T47D (cell line): ENCODE measurements around the gene EIF5.
A peak's percentile ranks its signal among the peaks of the same experiment; 100 is the strongest.

Source experiments
- DNase-seq, 2 experiments: peaks; one replicate each; pipeline versions ENCODE4 v3.0.0 to v3.0.0-alpha.2; 2011 to 2012; ENCODE audit warnings: low read depth in 1 of 2, low spot score in 1 of 2
- JUND ChIP-seq: IDR thresholded peaks from 2 replicates; pipeline ENCODE4 v1.6.1; 2012; ENCODE audit warnings: low read depth
- in situ Hi-C: cut with HindIII; loops from 2 replicates; pipeline ENCODE4 v1.10.0; 2016; ENCODE audit warnings: low sequenced_read_pairs, low pct_unique_long_range_greater_than_20kb

Gene EIF5

DNA sequence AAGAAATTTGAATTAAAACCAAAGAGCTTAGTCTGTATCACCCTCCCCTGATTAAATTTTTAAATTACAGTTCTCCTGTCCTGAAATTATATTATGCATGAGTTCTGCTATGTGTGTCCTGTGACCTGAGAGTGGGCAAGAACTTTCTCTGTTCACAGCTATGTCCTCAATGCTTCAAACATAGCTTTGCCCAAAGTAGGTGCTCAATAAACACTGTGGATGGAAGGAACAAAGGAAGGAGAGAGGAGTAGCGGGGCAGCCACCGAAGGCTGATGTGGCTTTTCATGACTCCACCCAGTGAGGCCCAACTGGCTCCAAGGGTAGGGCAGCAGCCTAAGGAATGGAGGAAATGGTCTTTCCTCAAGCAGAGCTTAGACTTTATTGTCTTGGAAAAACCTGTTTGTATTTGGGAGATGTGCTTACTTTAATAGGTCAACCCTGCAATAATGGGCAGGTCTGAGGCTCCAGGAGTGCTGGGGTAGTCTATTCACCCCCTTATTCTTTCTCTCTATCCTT, 43.5 kb downstream of the EIF5 start:
- in situ Hi-C loops = no loop called here
- TF ChIP-seq JUND = no peak
- DNase-seq = no peak

DNA sequence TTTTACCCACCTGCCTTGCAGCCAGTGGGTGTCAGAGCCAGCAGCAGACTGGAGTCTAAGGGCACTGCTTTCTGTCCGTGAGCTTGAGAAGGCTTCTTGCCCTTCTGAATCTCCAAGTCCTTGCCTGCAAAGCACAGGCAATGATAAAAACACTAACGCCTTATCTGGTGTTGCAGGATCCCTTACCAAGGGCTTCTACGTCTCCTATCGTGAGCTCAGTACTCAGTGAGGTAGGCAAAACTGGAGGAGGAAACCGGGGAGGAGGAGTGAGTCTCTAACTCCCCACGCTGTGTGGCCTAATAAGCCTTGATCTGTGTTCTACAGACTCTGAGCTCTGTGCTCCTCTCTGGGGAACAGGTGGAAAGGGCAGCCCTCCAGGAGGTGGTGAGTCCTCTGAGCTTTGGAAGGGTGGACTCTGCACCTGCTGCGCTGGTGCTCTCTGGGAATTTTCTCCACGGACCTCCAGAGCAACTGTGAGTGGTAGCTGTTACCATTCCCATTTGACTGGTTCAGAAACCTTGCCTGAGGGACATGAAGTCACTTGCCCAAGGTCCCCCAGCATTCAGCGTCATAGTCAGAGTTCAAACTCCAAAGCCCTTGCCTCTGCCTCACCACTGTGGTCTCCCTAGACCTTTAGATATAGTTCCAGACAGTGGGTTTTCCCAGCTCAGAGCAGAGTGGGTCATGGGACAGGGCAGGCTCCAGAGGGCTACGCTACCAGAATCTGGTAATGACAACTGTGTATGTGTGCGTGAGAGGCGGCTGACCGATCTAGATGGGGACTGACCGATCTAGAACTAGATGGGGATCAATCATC, 44.2 kb downstream of the EIF5 start:
- DNase-seq = no peak
- in situ Hi-C loops = no loop called here
- TF ChIP-seq JUND = no peak

DNA sequence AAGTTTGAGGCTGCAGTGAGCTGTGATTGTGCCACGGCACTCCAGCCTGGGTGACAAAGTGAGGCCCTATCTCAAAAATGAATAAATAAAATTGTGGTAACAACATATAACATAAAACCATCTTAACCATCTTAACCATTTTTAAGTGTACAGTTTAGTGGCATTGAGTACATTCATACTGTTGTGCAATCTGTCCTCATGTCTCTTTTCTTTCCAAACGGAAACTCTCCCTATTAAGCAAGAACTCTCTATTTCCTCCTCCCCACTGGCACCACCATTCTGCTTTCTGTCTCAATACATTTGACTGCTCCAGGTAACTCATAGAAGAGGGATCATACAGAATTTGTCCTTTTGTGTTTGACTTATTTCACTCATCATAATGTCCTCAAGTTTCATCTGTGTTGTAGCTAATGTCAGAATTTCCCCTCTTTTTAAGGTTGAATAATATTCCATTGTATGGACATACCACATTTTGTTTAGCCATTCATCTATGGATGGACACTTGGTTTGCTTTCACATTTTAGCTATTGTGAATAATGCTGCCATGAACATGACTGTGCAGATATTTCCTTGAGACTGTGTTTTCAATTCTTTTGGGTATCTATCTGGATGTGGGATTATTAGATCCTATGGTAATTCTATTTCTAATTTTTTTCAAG, 46.8 kb downstream of the EIF5 start:
- in situ Hi-C loops = no loop called here
- no peak for DNase-seq
- TF ChIP-seq JUND = no peak

DNA sequence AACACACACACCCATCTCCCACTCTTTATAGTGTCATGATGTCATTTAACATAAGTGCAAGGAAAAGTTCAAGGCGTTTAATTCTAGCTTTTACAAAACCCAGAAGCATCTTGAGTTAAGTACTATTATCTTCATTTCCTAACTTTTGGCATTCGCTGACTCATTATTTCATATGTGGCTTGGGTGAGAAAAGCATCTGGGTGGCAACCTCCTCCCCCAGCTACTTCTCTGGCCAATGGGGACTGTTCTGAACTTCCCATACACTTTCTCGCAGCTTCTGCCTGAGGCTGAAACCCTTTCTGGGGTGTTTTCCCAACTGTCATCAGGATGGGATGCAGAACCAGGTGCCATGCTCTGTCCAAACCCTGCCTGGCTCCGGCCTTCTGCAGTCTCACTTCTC, 48.3 kb downstream of the EIF5 start:
- in situ Hi-C loops = no loop called here
- no peak for DNase-seq
- no peak for TF ChIP-seq JUND

DNA sequence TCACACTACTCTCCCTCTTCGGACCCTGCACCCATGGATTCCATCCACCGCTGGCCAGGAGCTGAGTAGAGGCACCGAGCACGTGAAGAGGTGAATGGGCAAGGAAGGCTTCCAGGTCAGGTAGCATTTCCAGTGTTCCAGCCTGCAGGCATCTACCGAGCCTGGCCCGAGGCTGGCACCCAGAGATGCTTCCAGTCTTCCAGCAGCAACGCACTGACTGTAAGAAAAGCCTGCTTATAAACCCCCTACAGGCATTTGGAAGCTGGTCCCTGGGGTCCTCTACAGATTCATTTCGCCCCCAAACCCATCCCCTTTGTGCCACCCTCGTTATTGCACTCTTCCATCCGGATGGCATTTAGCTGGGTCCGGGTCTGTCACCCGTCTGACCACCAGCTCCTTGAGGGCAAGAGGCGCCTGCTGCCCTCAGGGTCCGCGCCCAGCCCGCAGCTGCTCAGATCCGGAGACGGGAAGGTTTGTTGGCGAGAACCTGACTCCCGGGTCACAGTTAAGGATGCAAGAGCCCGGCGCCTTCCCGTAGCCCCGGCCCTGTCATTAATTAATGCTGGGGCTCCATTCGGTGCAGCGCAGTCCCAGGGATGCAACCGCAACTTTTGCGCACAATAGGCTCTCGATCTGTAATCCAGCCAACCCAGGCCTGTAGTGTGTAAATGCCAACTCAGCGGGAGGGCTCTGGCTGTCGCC, 50.6 kb downstream of the EIF5 start:
- TF ChIP-seq JUND = no peak
- in situ Hi-C loops = no loop called here

DNA sequence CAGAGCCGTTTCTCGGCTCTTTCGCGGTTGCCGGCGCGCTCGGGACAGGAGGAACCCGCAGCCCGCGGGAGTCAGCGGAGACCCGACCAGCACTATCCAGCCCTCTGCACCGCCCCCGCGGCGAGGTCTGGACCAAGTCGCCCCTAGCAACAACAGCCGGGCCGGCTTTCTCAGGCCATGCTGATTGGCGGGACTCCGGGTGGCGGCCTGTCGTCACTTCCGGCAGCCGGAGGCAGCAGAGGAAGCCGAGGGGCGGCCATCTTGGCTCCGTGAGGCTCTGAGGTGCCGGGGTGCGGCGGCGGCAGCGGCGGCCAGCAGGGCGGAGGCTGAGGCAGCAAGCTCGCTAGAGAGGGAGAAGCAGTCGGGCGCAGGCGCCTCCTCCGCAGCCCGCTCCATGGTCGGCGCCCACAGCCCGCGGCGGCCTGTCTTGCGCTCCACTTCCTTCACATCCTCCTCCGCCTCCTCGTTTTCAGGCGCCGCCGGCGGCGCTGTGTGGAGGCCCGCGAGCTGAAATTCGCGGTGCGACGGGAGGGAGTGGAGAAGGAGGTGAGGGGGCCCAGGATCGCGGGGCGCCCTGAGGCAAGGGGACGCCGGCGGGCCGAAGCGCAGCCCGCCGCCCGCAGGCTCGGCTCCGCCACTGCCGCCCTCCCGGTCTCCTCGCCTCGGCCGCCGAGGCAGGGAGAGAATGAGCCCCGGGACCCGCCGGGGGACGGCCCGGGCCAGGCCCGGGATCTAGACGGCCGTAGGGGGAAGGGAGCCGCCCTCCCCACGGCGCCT, 51.3 kb downstream of the EIF5 start, which contains the start of gene MARK3:
Gene MARK3, plus strand, starts transcription at position 264 of the 777 bp plus-strand sequence. CDS start 615 bp downstream, outside the sequence.
- DNase-seq = peak; percentile 97 to 98
- in situ Hi-C loops = no loop called here
- no peak for TF ChIP-seq JUND

More for the DNA sequence above, 50.6 kb downstream of the EIF5 start:
- DNase-seq = no peak

DNA sequence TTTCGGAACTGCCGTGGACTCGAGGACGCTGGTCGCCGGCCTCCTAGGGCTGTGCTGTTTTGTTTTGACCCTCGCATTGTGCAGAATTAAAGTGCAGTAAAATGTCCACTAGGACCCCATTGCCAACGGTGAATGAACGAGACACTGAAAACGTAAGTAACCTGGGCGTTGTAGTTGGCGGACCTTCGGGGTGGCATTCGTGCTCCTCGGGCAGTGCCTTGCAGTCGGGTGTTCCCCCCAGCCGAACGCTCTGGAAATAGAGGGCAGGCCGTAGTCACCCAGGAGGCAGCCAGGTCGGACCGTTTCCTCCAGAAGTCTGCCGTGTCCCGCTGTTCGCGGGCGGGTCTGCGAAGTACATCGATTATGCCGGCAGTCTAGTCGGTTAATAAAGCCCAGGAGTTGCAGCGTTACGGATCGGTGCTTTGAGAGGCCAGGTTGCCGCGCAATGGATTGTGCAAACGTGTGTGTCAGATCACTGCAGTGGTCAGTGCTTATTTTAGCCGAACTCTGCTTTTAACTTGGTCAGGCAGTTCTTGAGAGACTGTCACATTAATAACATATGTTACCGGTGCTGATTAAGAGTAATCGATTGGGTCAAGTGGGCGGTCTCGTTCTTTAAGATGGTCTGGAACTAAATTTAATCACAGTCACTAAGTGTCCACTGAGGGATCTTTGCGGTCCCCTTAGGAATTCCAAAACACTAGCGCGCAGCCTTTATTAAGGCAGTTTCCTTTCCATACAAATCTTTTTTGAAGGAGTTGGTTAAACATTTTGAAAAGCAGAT, 52.1 kb downstream of the EIF5 start:
- DNase-seq = peak in 1 of 2 experiments; percentile 24

DNA sequence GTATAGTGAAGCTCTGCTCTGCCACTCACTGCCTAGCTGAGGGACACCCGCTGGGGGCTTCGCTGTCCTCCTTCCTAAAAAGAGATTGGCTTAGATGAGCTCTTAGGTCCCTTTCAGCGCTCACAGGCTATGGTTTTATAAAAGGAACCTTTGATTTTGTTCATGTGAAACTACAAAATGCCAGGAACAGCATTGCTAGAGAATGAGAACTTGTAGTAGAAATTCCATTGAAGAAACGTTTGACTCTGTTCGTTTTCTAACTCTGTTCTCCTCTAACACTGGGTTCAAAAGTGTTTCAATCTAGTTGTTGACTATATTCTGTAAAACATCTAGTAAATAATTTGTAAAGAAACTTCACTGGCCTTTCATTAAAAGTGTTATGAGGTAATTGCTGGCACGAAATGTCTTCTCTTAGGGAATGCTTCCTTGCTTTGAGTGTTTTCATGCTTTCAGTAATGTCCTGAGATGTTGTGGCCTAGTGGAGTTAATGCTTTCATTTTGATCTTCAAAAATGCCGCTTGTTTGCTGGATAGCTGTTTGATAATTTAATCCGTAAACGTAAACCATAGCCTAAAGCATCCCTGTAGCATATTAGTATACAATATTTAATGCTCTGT, 52.8 kb downstream of the EIF5 start:
- no peak for DNase-seq
- in situ Hi-C loops = no loop called here
- TF ChIP-seq JUND = no peak

More for the DNA sequence above, 52.1 kb downstream of the EIF5 start:
- no peak for TF ChIP-seq JUND
- in situ Hi-C loops = no loop called here

DNA sequence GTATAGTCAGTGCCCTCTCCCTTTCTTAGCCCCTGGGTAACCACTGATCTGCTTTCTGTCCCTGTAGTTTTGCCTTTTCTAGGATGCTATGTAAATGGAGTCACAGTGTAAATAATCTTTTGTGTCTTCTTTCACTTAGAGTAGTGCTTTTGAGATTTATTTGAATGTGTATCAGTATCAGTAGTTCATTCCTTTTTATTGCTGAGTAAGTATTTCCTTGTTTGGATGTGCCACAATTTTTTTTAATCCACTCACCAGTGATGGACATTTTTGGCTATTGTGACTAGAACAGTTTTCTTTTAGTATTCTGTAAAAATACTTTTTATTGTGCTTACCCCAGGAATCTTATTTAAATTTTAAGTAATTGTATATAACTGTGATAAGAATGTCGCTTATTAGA, 54.6 kb downstream of the EIF5 start:
- in situ Hi-C loops = no loop called here
- DNase-seq = no peak
- TF ChIP-seq JUND = no peak

DNA sequence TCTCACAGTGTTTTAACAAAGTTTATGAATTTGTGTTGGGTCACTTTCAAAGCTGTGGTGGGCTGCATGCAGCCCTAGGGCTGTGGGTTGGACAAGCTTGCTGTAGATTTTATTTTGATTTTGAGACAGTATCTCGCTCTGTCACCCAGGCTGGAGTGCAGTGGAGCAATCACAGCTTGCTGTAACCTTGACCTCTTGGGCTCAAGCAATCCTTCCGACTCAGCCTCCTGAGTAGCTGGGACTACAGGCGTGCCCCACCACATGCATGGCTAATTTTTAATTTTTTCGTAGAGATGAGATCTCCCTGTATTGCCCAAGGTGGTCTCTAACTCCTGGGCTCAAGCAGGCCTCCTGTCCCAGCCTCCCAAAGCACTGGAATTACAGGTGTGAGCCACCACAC, 56.6 kb downstream of the EIF5 start:
- in situ Hi-C loops = no loop called here
- no peak for TF ChIP-seq JUND
- no peak for DNase-seq

DNA sequence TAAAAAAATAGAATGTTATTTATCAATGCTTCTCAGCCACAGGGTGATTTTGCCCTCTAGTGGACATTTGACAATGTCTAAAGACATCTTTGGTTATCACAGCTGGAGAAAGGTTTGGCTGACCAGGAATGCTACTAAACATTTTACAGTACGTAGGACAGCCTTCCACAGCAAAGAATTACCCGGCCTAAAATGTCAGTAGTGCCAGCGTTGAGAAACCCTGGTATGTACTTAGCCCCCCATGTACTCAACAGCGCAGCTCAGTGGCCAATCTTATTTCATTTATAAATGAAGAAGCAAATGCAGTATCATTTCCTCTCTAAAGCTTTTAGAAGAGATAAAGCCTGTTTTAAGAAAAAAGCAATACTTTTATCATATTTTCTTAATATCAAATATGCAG, 57.0 kb downstream of the EIF5 start:
- DNase-seq = peak in 1 of 2 experiments; percentile 41
- no peak for TF ChIP-seq JUND
- in situ Hi-C loops = no loop called here

DNA sequence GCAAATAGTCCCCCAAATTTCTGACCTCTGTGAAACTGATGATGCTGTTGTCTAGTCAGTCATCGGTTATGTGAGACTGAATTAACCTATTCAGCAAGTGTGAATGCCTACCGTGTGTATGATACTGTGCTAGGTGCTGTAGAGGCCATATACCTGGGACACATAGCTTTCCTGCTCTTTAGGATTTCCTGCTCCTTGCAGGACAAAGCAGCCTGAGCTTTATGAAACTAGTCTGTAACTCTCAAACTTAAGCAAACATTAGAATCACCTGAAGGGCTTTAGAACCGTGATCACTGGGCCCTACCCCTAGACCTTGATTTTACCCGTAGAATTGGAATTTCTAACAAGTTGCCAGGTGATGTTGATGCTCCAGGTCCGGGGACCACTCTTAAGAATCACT, 58.1 kb downstream of the EIF5 start:
- no peak for DNase-seq
- in situ Hi-C loops = no loop called here
- TF ChIP-seq JUND = no peak
